Activated T-helper 2 cell treated with anti-CD3 and anti-CD28 coated beads, Interferon-gamma antibody, Interleukin-2, Interleukin-4, amounts not matched to agents 10 μg/mL and 5 μg/mL and 100 μg/mL, durations not matched to agents 14 hours and 24 hours and 36 hours (primary cell): ENCODE data around the gene AMY1B. TPM values are rescaled to one million over a fixed set of nuclear protein-coding genes. Genes with fewer than 3 reads are reported as not detected.
"Not testable (repeated sequence)": the region's sequence is repeated elsewhere in the genome, so short reads cannot be mapped to it uniquely, and the experiment has no call there.

Source experiments
- DNase-seq: peaks from one replicate; pipeline ENCODE4 v3.0.0; 2021; ENCODE audit warnings: low spot score
- H3K27ac Mint-ChIP-seq: one replicate; pipeline ENCODE4 v1.8.0; 2021; ENCODE audit warnings: mixed read lengths
- H3K27me3 Mint-ChIP-seq: one replicate; pipeline ENCODE4 v1.8.0; 2021; ENCODE audit warnings: low read depth, mixed read lengths
- H3K36me3 Mint-ChIP-seq: one replicate; pipeline ENCODE4 v1.8.0; 2021; ENCODE audit warnings: low read depth, mixed read lengths
- H3K4me1 Mint-ChIP-seq: one replicate; pipeline ENCODE4 v1.8.0; 2021; ENCODE audit warnings: low read depth, mixed read lengths
- H3K4me3 Mint-ChIP-seq: one replicate; pipeline ENCODE4 v1.8.0; 2021; ENCODE audit warnings: low read depth, mild to moderate bottlenecking, moderate library complexity, mixed read lengths
- H3K9me3 Mint-ChIP-seq: one replicate; pipeline ENCODE4 v1.8.0; 2021; ENCODE audit warnings: mixed read lengths
- intact Hi-C: fragments of 100-400 bp; cut with micrococcal nuclease; formaldehyde crosslinking; loops from one replicate; pipeline ENCODE4 v1.15.1; 2023
- total RNA-seq: library from RNA; stranded (reverse); gene quantifications from 2 replicates; pipeline ENCODE4 v1.2.3, GENCODE V29; 2022

AMY1B gene
- not detected in 2 replicates for total RNA-seq

GRCh38 chr1:103696110-103696509, at the start of gene AMY1B:
TSS of gene AMY1B (minus strand) at chr1:103696210. CDS start at chr1:103695639, 571 bp downstream.
- H3K27me3 Mint-ChIP-seq, H3K27ac Mint-ChIP-seq, H3K4me3 Mint-ChIP-seq, DNase-seq, H3K36me3 Mint-ChIP-seq, intact Hi-C loops, H3K9me3 Mint-ChIP-seq, H3K4me1 Mint-ChIP-seq: not testable (repeated sequence)

- intact Hi-C loops = not testable (repeated sequence)
These were observed 49.0 kb upstream of the AMY1B start for GRCh38 chr1:103745040-103745439.

GRCh38 chr1:103744449-103744848, 48.4 kb upstream of the AMY1B start:
- H3K4me1 Mint-ChIP-seq, H3K4me3 Mint-ChIP-seq, DNase-seq, H3K9me3 Mint-ChIP-seq, H3K27ac Mint-ChIP-seq, H3K27me3 Mint-ChIP-seq, H3K36me3 Mint-ChIP-seq, intact Hi-C loops: not testable (repeated sequence)

More at GRCh38 chr1:103745040-103745439, 49.0 kb upstream of the AMY1B start:
- DNase-seq, H3K4me3 Mint-ChIP-seq, H3K27ac Mint-ChIP-seq, H3K27me3 Mint-ChIP-seq, H3K36me3 Mint-ChIP-seq, H3K4me1 Mint-ChIP-seq, H3K9me3 Mint-ChIP-seq: not testable (repeated sequence)

- DNase-seq, H3K27me3 Mint-ChIP-seq, intact Hi-C loops, H3K4me1 Mint-ChIP-seq, H3K36me3 Mint-ChIP-seq, H3K9me3 Mint-ChIP-seq, H3K4me3 Mint-ChIP-seq, H3K27ac Mint-ChIP-seq: not testable (repeated sequence)
These were observed 42.0 kb upstream of the AMY1B start for GRCh38 chr1:103738031-103738430.

- DNase-seq, H3K27me3 Mint-ChIP-seq, H3K4me3 Mint-ChIP-seq, intact Hi-C loops, H3K9me3 Mint-ChIP-seq, H3K4me1 Mint-ChIP-seq, H3K27ac Mint-ChIP-seq, H3K36me3 Mint-ChIP-seq: not testable (repeated sequence)
These were observed 39.3 kb upstream of the AMY1B start for GRCh38 chr1:103735334-103735733.

GRCh38 chr1:103721473-103721872, 25.5 kb upstream of the AMY1B start:
- H3K27me3 Mint-ChIP-seq, H3K27ac Mint-ChIP-seq, H3K4me3 Mint-ChIP-seq, DNase-seq, H3K36me3 Mint-ChIP-seq, intact Hi-C loops, H3K9me3 Mint-ChIP-seq, H3K4me1 Mint-ChIP-seq: not testable (repeated sequence)

- H3K36me3 Mint-ChIP-seq, H3K9me3 Mint-ChIP-seq, DNase-seq, H3K4me1 Mint-ChIP-seq, H3K4me3 Mint-ChIP-seq, H3K27me3 Mint-ChIP-seq, intact Hi-C loops, H3K27ac Mint-ChIP-seq: not testable (repeated sequence)
These were observed 21.4 kb upstream of the AMY1B start for GRCh38 chr1:103717404-103717803.

GRCh38 chr1:103710381-103710780, 14.4 kb upstream of the AMY1B start:
- DNase-seq, H3K4me1 Mint-ChIP-seq, H3K27ac Mint-ChIP-seq, H3K27me3 Mint-ChIP-seq, H3K36me3 Mint-ChIP-seq, H3K9me3 Mint-ChIP-seq, intact Hi-C loops, H3K4me3 Mint-ChIP-seq: not testable (repeated sequence)

- DNase-seq, H3K27me3 Mint-ChIP-seq, intact Hi-C loops, H3K27ac Mint-ChIP-seq, H3K9me3 Mint-ChIP-seq, H3K4me1 Mint-ChIP-seq, H3K4me3 Mint-ChIP-seq, H3K36me3 Mint-ChIP-seq: not testable (repeated sequence)
These were observed 11.7 kb upstream of the AMY1B start for GRCh38 chr1:103707670-103708069.

GRCh38 chr1:103701256-103701655, 5.2 kb upstream of the AMY1B start:
- H3K27me3 Mint-ChIP-seq, H3K27ac Mint-ChIP-seq, H3K36me3 Mint-ChIP-seq, H3K4me3 Mint-ChIP-seq, DNase-seq, H3K4me1 Mint-ChIP-seq, intact Hi-C loops, H3K9me3 Mint-ChIP-seq: not testable (repeated sequence)

GRCh38 chr1:103700669-103701068, 4.7 kb upstream of the AMY1B start:
- H3K9me3 Mint-ChIP-seq, H3K27ac Mint-ChIP-seq, H3K4me3 Mint-ChIP-seq, intact Hi-C loops, H3K4me1 Mint-ChIP-seq, H3K27me3 Mint-ChIP-seq, H3K36me3 Mint-ChIP-seq, DNase-seq: not testable (repeated sequence)

- not testable (repeated sequence) for H3K4me1 Mint-ChIP-seq, H3K27ac Mint-ChIP-seq, H3K9me3 Mint-ChIP-seq
These were observed 1.4 kb upstream of the AMY1B start for GRCh38 chr1:103697430-103697829.

GRCh38 chr1:103676335-103676734, 19.7 kb downstream of the AMY1B start:
- intact Hi-C loops, DNase-seq, H3K27ac Mint-ChIP-seq, H3K27me3 Mint-ChIP-seq, H3K36me3 Mint-ChIP-seq, H3K4me1 Mint-ChIP-seq, H3K4me3 Mint-ChIP-seq, H3K9me3 Mint-ChIP-seq: not testable (repeated sequence)

More at GRCh38 chr1:103697430-103697829, 1.4 kb upstream of the AMY1B start:
- DNase-seq, intact Hi-C loops, H3K27me3 Mint-ChIP-seq, H3K4me3 Mint-ChIP-seq, H3K36me3 Mint-ChIP-seq: not testable (repeated sequence)

GRCh38 chr1:103655460-103655859, 40.5 kb downstream of the AMY1B start, which contains the start of gene AMY1A:
TSS of gene AMY1A (plus strand) at chr1:103655760. CDS start at chr1:103656331, 571 bp downstream.
- H3K36me3 Mint-ChIP-seq, intact Hi-C loops, H3K4me3 Mint-ChIP-seq, H3K4me1 Mint-ChIP-seq, DNase-seq, H3K27ac Mint-ChIP-seq, H3K27me3 Mint-ChIP-seq, H3K9me3 Mint-ChIP-seq: not testable (repeated sequence)
